Measurements from ENCODE around the gene GPR146. TPM values are rescaled to one million over a fixed set of nuclear protein-coding genes. Genes with fewer than 3 reads are reported as not detected.

The GPR146 gene
- total RNA-seq, 1 donor from 2014 or later, result 0.79 TPM

DNA sequence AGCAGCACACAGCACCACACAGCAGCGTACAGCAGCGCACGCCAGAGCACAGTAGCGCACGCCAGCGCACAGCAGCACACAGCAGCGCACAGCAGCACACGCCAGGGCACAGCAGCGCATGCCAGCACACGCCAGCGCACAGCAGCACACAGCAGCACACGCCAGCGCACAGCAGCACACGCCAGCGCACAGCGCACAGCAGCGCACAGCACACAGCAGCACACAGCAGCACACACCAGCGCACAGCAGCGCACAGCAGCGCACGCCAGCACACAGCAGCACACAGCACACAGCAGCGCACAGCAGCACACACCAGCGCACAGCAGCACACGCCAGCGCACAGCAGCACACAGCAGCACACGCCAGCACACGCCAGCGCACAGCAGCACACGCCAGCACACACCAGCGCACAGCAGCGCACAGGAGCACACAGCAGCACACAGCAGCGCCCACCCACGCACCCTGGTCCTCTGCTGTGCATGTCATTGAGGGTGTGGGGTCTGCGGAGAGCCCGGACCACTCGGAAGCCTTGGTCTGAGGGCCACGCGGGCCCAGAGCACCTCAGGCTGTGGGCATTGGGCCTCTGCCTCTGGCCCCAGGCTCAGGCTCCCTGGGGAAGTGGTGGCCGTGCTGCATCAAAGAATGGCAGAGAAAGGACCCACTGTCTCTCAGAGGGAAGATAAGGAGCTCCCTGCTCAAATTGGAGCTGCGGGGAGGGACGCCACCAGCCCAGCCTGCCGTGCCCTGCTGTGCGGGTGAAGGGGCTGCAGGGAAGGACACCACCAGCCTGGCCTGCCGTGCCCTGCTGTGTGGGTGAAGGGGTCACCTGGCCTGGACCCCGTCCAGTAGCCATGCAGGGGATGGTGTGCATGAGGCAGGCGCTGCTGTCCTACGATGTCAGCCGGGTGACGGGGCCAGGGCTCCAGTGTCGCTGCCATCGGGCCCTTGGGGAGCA, 27.5 kb upstream of the GPR146 start:
- H3K4me1 ChIP-seq, result peaks cover 5% of the 10 kb centered on the region
- TF ChIP-seq EZH2phosphoT487 (IDR thresholded peaks at IDR 0.05), result no peak
- TF ChIP-seq EZH2 (IDR thresholded peaks at IDR 0.05), result no peak
- TF ChIP-seq CTCF (IDR thresholded peaks at IDR 0.05), result no peak
- Mint-ChIP-seq H3K9me3 (peaks cover 5% of the 10 kb centered on the region), H3K36me3 (peaks cover 11% of the 10 kb centered on the region), H3K27me3 (ENCODE audit: insufficient read depth, low read depth) (peaks cover 2% of the 10 kb centered on the region), H3K4me1 (peaks cover 10% of the 10 kb centered on the region), H3K27ac (no peak overlapping the region), H3K4me3 (no peak overlapping the region)
- no peaks in the 10 kb centered on the region for H3K9me3 ChIP-seq (ENCODE audit: low read depth)
- H2AFZ ChIP-seq (replicated peaks), result no peak overlapping the region
- H3F3A ChIP-seq (ENCODE audit: low read depth), result no peaks in the 10 kb centered on the region
- H3K36me3 ChIP-seq, result no peaks in the 10 kb centered on the region
- no peak for DNase-seq (ENCODE audit: low spot score)
- no peak overlapping the region for H3K4me3 ChIP-seq
- no peaks in the 10 kb centered on the region for H3K27me3 ChIP-seq
- H4K20me1 ChIP-seq (ENCODE audit: low read depth), result peaks cover 43% of the 10 kb centered on the region
- no peak overlapping the region for H3K9ac ChIP-seq
- H3K79me2 ChIP-seq (ENCODE audit: low read depth), result peaks cover 11% of the 10 kb centered on the region
- H3K4me2 ChIP-seq, result no peak overlapping the region
- H3K27ac ChIP-seq, result no peak overlapping the region

DNA sequence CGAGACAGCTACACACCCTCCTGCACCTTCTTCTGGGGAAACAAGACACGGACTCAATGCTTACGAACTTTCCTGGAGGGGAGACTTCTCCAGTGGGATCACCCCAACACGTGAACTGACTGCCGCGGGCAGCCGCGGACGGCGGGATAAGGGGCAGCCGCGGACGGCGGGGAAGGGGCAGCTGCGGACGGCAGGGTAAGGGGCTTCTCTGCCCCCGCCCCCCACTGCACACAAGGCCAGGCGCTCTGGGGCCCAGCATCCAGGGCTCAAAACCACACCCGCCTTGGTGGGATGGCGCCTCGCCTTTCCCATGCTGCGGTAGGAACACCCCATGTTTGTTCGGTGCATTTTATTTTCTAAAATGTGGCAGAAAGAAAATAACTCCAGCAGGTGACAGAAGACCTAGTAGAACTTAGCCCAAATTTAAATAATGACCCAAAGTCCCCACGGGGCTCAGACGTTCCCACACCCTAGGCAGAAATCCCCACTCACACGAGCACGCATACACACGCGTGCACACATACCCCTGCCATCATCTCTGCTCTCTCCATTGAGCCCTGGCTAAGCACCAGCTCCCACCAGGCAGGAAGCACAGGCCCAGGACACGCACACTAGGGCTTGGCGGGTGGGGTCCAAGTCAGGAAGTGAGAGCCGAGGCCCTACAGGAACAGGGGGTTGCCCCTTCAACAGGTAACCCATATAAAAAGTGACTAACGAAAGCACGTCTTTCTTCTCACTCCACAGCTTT, 26.6 kb upstream of the GPR146 start:
- Histone ChIP-seq H3F3A (ENCODE audit: low read depth) (no peaks in the 10 kb centered on the region), H3K79me2 (ENCODE audit: low read depth) (peaks cover 16% of the 10 kb centered on the region), H2AFZ (replicated peaks) (no peak overlapping the region), H3K9ac (no peak overlapping the region), H3K4me3 (no peak overlapping the region), H3K9me3 (ENCODE audit: low read depth) (no peaks in the 10 kb centered on the region), H3K4me2 (no peak overlapping the region), H4K20me1 (ENCODE audit: low read depth) (peaks cover 35% of the 10 kb centered on the region), H3K4me1 (peaks cover 5% of the 10 kb centered on the region), H3K27ac (no peak overlapping the region), H3K36me3 (no peaks in the 10 kb centered on the region), H3K27me3 (no peaks in the 10 kb centered on the region)
- DNase-seq (ENCODE audit: low spot score), result no peak
- TF ChIP-seq CTCF (IDR thresholded peaks at IDR 0.05), result no peak
- no peak for TF ChIP-seq EZH2phosphoT487 (IDR thresholded peaks at IDR 0.05)
- TF ChIP-seq EZH2 (IDR thresholded peaks at IDR 0.05), result no peak
- peaks cover 2% of the 10 kb centered on the region for H3K27me3 Mint-ChIP-seq (ENCODE audit: insufficient read depth, low read depth)
- no peak overlapping the region for H3K27ac Mint-ChIP-seq
- peaks cover 18% of the 10 kb centered on the region for H3K36me3 Mint-ChIP-seq
- peak overlapping the region; percentile 69 for H3K4me3 Mint-ChIP-seq
- H3K4me1 Mint-ChIP-seq, result peaks cover 10% of the 10 kb centered on the region
- H3K9me3 Mint-ChIP-seq, result peaks cover 11% of the 10 kb centered on the region

DNA sequence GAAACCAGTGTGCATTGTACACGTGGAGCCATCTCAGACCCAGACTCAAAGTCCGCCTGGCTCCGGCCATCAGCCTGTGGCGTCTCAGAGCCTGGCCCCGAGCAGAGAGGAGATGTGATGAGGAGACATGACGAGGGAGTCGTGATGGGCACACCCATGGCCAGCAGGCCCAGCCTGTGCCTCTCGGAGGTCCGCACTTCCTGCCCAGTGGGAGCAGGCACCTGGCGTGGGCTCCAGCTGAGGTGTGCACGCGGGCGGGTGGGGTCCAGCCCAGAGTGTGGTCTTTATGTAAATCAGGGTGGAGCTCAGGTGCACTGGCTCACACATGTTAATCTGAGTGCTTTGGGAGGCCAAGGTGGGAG, 26.0 kb upstream of the GPR146 start:
- H3K9ac ChIP-seq, result no peak overlapping the region
- no peak overlapping the region for H3K27ac ChIP-seq
- peaks cover 22% of the 10 kb centered on the region for H3K79me2 ChIP-seq (ENCODE audit: low read depth)
- H3K4me3 Mint-ChIP-seq, result peak overlapping the region; percentile 69
- H3K4me2 ChIP-seq, result no peak overlapping the region
- no peak overlapping the region for H2AFZ ChIP-seq (replicated peaks)
- TF ChIP-seq CTCF (IDR thresholded peaks at IDR 0.05) (no peak), EZH2phosphoT487 (IDR thresholded peaks at IDR 0.05) (no peak), EZH2 (IDR thresholded peaks at IDR 0.05) (no peak)
- H3K9me3 Mint-ChIP-seq, result peaks cover 11% of the 10 kb centered on the region
- H3K27me3 Mint-ChIP-seq (ENCODE audit: insufficient read depth, low read depth), result peaks cover 2% of the 10 kb centered on the region
- peaks cover 18% of the 10 kb centered on the region for H3K36me3 Mint-ChIP-seq
- no peaks in the 10 kb centered on the region for H3K9me3 ChIP-seq (ENCODE audit: low read depth)
- H3K27ac Mint-ChIP-seq, result no peak overlapping the region
- H4K20me1 ChIP-seq (ENCODE audit: low read depth), result peaks cover 33% of the 10 kb centered on the region
- no peak for DNase-seq (ENCODE audit: low spot score)
- no peaks in the 10 kb centered on the region for H3K27me3 ChIP-seq
- no peak overlapping the region for H3K4me3 ChIP-seq
- no peaks in the 10 kb centered on the region for H3F3A ChIP-seq (ENCODE audit: low read depth)
- peaks cover 10% of the 10 kb centered on the region for H3K4me1 Mint-ChIP-seq
- peaks cover 5% of the 10 kb centered on the region for H3K4me1 ChIP-seq
- no peaks in the 10 kb centered on the region for H3K36me3 ChIP-seq

All from neural progenitor cell (in vitro differentiated cells).